GM10847 (cell line): Measurements from ENCODE around the gene TNFAIP8L3.

ENCODE experiments used
- POLR2A ChIP-seq: IDR thresholded peaks from 2 replicates; pipeline ENCODE4 v1.6.1; 2011; ENCODE audit not compliant: insufficient read length; ENCODE audit errors: extremely low read depth

TNFAIP8L3 gene

DNA sequence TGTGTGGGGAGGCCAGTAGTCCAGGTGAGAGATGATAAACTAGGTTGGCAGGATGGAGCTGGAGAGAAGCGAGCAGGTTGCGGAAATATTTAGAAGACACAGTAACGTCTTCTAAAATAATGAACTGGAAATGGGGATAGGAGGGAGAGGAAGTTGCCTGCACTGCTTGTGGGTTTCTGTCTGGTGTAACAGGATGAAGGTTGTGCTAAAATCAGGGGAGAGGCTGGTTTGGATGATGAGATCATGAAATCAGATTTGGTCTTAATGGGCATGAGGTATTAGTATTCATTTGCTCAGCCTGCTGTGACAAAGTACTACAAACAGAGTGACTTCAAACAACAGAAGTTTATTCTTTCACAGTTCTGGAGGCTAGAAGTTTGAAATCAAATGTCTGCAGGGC, 32.1 kb upstream of the TNFAIP8L3 start:
- no peak for TF ChIP-seq POLR2A

DNA sequence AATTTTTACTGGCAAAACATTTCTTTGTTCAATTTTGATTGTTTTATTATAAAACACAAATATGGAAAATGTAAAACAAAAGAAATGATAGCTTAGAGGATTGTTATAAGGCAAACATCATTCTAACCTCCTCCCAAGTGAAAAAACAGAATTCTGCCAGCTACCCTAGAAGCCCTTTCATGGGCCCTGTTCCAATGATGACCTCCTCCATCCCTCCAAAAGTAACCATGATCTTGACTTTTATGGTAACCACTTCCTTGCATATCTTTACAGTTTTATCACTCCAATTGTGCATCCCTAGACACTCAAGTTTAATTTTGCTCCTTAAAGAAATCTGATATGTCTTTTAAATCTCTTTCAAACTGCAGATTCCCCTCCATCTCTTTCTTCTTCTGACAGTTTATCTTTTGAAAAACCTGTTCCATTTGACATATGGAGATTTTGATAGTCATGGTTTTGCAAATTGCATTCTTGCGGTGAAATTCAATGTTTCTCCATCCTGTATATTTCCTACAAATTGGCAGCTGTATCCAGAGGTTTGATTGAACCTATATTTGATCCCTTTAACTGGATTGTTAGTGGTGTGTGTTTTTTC, 27.0 kb upstream of the TNFAIP8L3 start:
- no peak for TF ChIP-seq POLR2A

DNA sequence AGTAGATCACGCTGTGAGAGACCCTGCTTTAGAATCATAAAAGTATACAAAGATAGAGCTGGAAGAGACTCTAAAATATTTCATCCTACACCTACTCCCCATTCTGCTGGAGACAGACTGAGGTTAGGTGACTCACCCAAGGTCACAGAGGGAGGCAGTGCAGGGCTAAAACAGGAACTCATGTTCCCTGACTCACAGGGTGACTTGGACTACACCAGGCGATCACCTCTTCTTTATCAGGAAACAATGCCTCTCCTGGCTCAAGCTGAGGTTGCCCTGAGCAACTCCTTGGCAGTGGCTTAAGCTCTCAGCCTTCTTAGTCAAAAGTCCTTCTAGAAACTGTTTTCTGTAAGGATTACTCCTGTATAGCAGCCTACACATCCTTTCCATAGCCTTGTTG, 26.4 kb upstream of the TNFAIP8L3 start:
- no peak for TF ChIP-seq POLR2A

DNA sequence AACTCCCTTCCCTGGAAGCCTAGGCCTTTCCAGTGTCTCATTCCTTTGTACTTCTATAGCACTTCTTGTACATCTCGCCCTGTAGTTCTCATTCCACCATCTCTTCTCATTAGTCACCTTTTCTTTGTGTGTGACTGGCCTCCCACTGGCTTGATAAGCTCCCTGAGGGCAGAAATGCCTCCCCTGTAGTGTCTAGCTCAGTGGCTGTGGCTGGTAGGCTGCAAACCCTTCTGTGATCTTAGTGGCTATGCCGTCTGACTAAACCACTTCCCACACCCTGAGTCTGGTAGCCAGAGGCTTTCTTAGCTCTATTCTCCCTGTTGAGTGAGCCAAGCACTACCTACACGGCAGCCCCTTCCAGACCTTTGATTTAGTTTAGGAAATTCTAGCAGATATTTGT, 24.4 kb upstream of the TNFAIP8L3 start:
- TF ChIP-seq POLR2A, result no peak

DNA sequence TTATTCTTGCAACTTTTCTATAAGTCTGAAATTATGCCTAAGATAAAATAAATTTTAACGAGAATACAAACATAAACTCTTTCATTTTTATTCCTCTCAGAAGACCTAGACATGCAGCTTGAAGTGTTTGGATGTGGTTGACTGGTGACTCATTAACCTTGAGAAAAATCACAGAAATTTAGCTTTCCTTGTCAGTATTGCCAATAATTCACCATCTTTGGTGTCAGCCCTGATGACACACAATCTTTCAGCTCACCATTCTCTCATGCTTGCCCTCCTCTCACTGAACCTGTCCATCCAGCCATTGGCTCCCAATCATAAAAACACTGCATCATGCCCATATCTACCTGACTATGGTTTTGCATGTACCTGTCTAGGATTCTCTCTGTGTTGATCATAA, 22.6 kb upstream of the TNFAIP8L3 start:
- TF ChIP-seq POLR2A, result no peak

DNA sequence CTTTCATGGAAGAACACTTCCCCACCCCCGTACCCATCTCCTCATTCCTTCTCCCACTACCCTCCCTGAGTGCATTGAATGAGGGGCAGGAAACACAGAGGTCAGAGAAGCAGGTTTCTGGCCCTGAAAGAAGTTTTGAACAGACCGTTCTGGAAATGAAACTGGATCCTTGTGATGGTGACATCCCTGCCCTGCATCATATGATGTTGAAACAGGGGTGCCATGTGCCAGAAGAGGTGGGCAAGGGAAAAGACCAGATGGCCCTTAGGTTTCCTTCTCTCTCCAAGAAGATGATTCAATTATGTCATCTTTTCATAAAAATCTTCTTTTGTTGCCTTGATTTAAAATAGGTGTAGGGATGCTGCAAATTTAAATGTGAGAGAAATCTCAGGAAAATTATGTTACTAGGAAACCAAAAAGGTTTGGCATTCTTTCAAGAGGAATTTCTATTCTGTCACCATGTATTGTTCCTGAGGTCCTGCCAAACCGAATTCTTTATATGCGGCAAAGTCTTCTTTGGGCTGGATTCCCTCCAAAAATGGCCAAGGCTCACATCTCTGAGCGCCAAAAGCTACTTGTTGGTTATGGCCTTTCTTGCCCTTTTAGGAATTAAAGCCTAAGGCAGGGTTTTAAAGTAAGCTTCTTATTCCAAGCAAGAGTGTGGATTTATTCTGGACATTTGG, 19.9 kb upstream of the TNFAIP8L3 start:
- TF ChIP-seq POLR2A, result no peak

DNA sequence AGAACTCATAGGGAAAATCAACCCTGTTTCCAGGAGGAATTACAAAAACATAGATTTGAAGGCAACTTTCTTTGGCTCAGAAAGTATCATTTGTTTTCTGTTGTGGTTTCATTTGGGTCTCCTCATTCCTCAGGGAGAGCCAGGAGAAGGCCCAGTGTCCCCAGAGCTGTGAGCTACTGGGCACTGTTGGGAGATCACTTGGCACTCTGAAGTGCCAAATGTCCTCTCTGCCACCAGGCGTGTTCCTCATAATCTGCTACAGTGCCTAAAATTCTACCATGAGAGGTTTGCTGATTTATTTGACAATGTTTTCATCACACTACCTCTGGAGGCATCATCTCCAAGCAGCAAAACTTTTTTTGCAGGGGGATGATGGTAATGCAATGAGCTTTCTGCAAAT, 17.4 kb upstream of the TNFAIP8L3 start:
- TF ChIP-seq POLR2A, result no peak

DNA sequence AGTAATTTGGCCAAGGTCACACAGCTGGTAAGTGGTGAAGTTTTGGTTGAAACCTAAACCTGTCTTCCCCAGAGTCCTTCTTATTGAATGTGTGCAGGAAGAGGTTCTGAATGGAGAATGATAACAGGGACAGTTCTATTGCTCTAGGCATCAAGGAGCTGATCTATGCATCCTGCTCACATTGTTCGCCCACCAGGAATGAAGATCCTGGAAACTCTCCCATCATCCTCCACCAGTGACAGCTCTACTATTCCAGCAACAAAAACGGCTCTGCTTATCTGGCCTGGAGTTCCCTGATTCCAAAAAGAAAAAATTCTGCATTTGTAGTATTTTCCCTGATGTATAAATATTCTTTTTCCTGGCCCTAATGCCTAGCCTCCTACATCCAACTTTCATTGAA, 16.4 kb upstream of the TNFAIP8L3 start:
- TF ChIP-seq POLR2A, result no peak

DNA sequence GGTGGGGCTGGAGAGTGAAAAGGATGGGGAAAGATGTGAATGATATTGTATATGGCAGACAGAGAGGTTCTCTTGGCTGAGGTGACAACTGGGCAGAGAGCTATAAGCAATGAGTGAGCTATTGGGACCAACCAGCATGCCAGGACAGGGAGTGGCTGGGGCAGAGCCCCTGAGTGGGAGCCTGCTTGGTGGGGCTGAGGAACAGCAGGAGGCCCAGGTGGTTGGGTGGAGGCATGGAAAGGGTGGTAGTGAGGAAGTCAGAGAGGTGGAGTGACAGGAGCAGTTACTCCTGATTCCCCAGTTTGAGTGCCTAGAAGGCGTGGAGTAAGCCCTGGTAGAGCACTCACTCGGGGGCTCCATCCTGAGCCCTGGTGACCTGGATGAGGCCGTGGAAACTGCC, 15.5 kb upstream of the TNFAIP8L3 start:
- no peak for TF ChIP-seq POLR2A

DNA sequence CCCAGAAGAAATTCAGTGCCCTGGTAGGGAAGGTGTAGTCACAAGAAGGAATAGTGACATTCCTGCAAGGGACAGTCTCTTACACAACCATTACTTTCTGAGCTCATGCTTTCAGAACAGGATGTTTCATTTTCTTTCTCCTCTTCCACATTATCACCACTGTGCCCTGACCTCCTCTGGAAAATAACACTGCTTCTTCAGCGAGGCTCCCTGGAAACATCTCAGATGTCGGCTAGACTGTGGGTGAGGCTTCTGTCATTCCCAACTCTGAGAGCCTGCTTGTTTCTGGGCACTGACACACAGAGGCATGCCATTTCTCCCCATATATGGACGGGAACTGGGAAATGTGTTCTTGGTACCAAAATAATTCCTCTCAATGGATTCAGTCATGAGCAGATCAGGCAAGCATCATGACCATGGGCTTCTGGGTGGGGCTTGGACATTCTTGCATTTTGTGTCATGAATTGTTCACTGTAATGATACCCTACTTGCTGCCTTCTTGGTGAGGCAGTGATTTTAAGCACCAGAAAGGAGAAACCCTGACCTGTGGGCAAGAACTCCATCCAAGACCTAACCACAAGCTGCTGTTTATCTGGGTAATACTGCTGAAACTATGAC, 14.3 kb upstream of the TNFAIP8L3 start:
- no peak for TF ChIP-seq POLR2A

DNA sequence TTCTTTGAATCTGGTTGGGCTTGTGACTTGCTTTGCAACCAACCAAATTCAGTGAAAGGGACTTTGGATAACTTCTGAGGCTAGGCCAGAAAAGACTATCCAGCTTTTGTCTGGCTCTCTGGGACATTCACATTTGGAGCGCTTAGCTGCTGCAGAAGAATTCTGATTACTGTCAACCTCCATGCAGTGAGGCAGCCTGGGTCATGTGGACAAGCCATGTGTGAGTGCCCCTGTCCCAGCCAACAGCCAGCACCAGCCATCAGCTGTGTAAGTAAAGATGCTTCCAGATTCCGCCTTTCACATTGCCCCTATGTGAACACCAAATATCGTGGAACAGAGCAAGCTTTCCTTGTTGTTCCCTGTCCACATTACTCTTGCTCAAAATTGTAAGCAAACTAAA, 12.9 kb upstream of the TNFAIP8L3 start:
- no peak for TF ChIP-seq POLR2A

DNA sequence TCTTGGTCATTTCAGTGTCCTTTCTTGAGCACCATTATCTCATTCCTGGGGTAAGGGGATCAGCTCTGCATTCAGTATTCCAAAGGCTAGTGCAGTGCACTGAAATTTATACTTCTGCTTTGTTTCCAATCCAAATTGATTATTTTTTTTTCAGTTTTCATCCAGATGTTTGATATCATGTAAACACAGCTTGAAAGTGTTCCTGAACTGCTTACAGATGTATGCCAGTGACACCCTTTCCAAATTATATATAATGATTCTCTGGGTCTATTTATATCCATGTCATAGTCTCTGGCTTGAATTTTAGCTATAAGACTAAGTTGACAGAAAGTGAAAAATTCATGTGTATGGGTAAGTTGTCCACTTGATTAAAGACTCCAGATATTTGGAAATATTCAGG, 11.8 kb upstream of the TNFAIP8L3 start:
- no peak for TF ChIP-seq POLR2A

DNA sequence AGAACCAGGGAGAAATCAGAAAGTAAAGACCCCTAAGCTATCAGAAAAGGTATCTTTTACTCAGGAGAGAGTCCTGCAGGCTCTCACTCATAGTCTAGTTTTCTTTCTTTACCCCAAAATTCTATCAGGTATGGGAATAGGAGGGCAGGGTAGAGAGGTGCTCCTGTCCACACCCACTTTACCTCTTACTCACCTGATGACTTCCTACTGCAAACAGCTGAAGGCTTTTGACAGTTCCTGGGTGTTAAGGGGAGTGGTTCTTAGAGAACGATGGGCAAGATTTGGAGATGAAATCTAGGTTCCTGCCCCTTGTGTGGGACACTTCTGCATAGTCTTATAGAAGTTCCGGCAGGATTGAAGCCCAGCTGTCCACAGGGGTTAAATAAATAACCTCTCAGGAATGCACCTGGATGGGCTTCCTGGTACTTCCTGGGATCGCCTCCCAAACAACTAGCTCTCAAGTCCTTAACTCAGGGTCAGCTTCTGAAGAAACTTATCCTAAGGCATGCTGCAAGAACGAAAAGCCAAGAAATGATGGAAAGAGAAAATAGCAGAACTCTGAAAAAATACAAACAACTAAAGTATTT, 10.8 kb upstream of the TNFAIP8L3 start:
- TF ChIP-seq POLR2A, result no peak

DNA sequence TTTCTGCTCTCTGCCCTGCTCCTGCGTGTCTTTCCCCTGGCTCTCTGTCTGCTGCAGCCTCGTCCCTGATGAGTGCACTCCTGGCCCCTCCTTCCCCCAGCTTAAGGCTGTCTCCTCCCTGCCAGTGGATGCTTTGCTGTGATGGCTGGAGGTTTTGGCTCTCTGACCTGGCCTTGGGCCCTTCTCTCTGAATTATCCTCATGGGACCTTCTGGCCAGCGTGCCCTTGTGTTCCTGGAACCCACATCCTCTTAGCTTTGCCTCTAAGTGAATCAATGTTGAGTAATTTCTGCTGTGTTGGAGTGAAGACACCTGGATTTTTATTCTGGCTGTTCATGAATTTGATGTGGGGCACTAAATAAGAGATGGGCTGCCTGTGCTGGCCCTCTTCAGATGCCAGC, 9.8 kb upstream of the TNFAIP8L3 start:
- no peak for TF ChIP-seq POLR2A

DNA sequence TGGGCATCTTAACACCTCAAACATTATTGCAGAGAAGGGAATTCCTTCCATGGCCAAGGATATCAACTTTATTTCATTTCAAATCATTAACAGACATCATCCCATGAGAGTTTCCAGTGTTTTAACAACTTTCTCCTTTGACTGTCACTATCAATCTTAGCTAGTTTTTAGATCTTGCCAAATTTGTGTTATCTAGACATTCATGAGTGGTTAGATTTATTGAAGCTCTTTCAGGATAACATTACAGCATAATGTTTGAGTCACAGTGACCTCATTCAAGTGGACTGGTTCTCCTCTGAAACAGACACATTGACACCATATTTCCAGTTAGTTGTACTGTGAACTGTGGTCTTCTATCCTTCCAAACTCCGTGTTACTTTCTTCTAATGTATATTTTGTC, 8.6 kb upstream of the TNFAIP8L3 start:
- TF ChIP-seq POLR2A, result no peak

DNA sequence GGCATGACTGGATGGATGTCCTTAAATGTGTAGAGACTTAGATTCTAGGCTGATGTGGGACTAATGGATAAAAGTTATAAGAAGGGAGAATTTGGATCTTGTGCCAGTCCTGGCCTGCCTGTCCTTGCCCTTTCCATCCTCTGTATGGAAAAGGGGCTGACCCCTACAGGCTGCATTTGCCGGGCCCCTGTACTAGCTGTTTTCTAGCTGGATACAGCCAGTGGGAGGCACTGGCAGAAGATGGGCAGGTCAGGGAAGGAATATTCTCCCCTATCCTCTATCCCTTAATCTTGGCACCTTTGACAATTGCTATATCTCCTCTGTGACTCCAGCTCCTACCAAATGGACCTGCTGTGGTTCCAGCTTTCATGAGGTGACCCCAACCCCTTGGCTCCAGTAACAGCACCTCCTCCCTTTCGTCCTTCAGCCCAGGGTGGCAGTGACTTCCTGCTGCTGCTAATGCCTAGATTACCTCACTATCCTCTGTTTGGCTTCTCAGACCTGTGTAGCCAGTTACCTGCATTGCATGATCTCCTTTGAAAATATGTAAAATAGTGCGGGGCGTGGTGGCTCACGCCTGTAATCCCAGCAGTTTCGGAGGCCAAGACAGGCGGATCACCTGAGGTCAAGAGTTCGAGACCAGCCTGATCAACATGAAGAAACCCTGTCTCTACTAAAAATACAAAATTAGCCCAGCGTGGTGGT, 6.2 kb upstream of the TNFAIP8L3 start:
- TF ChIP-seq POLR2A, result no peak
